GM19468 (cell line): ENCODE data around the gene SLC4A8.
A peak's percentile ranks its signal among the peaks of the same experiment; 100 is the strongest.

ENCODE experiments used
- ATAC-seq: cut with Tn5 transposase; IDR thresholded peaks from one replicate; pipeline ENCODE4 v1.9.1; 2021; ENCODE audit warnings: mild to moderate bottlenecking, moderate library complexity, moderate number of reproducible peaks; ENCODE audit not compliant: unreplicated experiment; ENCODE audit errors: extremely low read depth

The SLC4A8 gene

DNA sequence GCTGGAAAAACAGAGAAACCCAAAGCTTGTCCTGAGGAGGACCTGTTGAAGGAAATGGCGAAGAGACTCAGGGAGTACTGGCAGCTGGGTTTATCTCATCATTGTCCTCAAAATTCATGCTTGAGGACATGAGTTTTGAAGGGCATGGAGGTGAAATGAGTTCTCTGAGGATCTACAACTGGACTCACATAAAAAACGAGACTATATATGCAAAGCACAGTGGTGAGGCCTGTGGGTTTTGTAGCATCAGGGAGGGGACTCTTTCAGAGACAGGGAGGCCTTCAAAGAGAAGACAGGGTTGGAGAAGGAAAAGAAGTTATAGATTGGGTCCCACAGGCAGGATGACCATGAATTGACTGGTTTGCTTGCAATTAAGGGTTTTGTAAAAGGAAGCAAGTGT lies 95.1 kb downstream of the SLC4A8 start:
- no peak for ATAC-seq

- ATAC-seq: no peak
Measured at GRCh38 chr12:51520576-51521325, 96.1 kb downstream of the SLC4A8 start.

- ATAC-seq: no peak
Measured at GRCh38 chr12:51521554-51522276, 97.1 kb downstream of the SLC4A8 start.

- ATAC-seq: no peak
Measured at GRCh38 chr12:51522696-51523095, 98.1 kb downstream of the SLC4A8 start.

- no peak for ATAC-seq
Measured at GRCh38 chr12:51524386-51524901, 99.8 kb downstream of the SLC4A8 start.

- no peak for ATAC-seq
Measured at GRCh38 chr12:51525518-51525917, 100.9 kb downstream of the SLC4A8 start.

DNA sequence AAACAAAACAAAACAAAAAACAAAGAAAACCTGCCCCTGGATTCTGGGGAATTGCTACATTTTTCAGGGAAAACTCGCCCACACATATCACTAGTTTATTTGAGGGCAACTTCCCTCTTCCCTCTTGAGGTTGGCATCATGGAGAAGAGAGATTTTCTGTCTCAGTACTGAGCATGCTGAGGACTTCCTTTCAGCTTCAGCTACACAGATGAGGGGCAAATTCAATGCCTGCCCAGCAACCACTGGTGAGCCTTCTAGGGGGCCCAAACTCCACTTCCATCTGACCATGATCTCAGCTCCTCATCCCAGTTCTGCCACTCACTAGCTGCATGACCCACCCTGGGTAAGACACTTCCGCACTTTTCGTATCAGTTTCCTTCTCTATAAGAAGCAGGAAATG lies 103.3 kb downstream of the SLC4A8 start:
- ATAC-seq: no peak

- ATAC-seq: no peak
Measured at GRCh38 chr12:51528852-51529650, 104.4 kb downstream of the SLC4A8 start.

DNA sequence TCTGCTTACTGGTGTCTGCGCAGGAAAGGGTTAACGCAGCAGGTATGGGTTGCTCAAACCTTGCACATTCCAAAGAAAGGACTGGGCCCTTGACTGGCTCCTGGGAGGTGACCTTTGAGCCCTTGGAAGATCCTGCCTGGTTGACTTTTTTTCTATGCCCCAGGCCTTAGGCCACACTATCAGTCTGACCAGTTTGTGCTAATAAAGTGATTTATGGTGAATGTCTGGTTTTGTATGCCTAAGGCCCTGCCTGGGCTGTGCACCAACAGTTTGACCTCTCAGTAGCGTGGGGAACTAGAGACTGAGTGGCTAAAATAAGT lies 105.0 kb downstream of the SLC4A8 start:
- no peak for ATAC-seq

GRCh38 chr12:51530208-51530607 lies 105.6 kb downstream of the SLC4A8 start:
- ATAC-seq: no peak

GRCh38 chr12:51531284-51531977 lies 106.8 kb downstream of the SLC4A8 start:
- no peak for ATAC-seq

DNA sequence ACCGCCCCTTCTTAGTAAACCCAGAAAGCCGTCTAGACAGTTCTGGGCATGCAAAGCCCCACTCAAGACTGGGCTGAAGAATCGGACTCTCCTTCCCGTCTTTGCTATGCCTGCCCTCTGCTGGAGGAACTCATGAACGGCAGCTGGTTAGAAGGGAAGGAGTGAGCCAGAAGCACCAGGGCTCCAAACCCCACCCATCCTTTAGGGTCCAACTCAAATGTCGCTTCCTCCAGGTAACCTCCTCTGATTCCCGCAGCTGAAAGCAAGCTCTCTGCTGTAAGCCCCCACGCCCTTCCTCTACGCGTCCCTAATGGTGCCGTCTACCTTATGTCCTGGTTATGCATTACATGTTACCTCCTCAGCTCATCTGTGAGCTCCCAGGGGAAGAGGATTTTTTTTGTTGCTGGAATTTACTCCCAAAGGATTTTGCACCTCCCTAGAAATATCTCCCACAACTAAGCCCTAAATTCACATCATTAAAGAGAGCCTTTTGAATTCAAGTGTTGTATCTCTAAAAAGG lies 107.4 kb downstream of the SLC4A8 start:
- ATAC-seq: peak; percentile 36

DNA sequence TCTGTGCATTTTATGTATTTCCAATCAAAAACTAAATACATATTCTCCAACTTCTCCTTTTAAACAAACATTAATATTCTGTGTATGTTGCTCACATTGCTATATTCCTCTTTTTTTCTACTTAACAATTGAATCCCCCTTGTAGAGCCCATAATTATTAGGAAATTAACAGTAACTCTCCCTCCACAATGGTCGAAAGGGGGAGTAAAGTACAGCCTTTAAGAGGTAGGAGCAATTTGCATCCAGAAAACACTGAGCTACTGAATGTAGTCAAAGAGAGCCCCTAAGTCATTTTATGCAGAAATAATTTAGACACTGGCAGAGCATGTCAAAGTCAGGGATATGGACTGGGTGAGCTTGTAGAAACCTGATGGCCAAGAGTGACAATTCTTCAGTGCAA lies 109.2 kb downstream of the SLC4A8 start:
- no peak for ATAC-seq

- ATAC-seq: no peak
Measured at GRCh38 chr12:51534216-51535074, 109.8 kb downstream of the SLC4A8 start.

DNA sequence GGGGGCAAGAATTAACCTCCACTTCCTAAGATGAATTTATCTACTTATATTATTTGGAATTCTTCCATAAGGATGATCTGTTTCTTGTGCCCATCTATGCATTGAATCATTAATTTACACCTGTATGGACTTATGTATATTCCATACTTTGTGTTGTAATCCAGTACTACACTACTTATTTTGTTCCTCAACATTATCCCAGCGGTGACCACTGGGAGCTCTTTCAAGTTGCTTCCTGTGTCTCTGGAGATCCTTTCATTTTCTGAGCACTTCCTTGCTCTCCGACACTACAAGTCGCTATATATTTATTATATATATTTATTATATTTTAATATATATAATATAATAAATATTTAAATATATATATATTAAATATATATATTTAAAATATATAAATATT lies 111.5 kb downstream of the SLC4A8 start:
- no peak for ATAC-seq

DNA sequence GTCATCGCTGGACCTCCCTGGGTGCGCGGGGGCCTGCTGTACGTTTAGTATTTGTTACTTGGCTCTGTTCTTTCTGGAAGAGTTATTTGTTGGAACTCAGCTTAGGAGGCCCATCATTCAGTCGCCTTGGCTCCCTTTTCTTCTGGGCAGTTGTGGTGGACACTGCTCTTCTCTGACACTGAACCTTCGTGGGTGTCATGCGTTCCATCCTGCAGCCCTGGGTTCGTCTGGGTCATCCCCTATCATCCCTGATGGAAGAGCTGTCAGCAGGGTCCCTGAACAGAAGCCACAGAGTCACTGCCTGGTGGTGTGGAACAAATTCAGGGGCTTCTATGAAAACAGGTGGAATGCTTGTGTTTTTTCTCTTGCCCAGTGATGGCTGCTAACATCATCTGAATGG lies 113.5 kb downstream of the SLC4A8 start:
- ATAC-seq: no peak

DNA sequence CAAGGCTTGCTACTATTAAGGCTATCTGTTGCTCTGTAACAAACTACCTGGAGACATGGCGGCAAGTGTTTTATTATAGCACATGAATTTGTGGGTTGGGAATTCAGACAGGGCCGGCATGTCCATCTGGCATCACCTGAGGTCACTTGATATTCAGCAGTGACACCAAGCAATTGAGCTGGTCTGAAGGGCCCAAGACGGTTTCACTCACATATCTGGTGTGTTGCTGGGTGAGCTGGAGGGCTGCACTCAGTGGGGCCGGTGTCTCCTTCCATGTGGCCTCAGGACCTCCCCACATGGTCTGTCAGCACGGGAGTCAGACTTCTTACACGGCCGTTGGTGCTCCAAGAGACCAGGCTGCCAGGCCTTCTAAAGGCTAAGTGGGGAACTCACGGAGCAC lies 114.0 kb downstream of the SLC4A8 start:
- no peak for ATAC-seq

DNA sequence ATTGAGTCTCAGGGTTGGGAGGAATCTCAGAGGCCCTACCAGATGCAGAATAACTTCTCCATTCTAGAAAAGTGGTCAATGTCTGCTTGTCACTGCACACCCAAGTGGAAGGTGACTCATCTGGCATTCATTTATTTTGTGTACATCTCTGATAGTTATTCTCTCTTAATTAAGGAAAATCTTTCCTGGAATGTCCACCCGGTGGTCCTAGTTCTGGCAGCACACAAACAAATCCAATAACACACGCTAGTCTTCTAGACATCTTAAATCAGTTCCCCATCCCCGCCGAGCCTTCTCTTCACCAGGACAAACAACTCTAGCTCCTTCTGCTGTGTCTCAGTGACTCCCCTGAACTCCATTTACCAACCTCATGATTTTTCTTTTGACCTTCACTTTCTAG lies 116.4 kb downstream of the SLC4A8 start:
- no peak for ATAC-seq

- ATAC-seq: no peak
Measured at GRCh38 chr12:51546097-51546496, 121.5 kb downstream of the SLC4A8 start.
